HG03159 (cell line): ENCODE results near the gene ZNF28.
A peak's percentile ranks its signal among the peaks of the same experiment; 100 is the strongest.
"Not testable (repeated sequence)": the region's sequence is repeated elsewhere in the genome, so short reads cannot be mapped to it uniquely, and the experiment has no call there.

Experiments used
- ATAC-seq: cut with Tn5 transposase; IDR thresholded peaks from one replicate; pipeline ENCODE4 v1.9.1; 2021; ENCODE audit warnings: mild to moderate bottlenecking, moderate library complexity; ENCODE audit not compliant: unreplicated experiment

Gene ZNF28

DNA sequence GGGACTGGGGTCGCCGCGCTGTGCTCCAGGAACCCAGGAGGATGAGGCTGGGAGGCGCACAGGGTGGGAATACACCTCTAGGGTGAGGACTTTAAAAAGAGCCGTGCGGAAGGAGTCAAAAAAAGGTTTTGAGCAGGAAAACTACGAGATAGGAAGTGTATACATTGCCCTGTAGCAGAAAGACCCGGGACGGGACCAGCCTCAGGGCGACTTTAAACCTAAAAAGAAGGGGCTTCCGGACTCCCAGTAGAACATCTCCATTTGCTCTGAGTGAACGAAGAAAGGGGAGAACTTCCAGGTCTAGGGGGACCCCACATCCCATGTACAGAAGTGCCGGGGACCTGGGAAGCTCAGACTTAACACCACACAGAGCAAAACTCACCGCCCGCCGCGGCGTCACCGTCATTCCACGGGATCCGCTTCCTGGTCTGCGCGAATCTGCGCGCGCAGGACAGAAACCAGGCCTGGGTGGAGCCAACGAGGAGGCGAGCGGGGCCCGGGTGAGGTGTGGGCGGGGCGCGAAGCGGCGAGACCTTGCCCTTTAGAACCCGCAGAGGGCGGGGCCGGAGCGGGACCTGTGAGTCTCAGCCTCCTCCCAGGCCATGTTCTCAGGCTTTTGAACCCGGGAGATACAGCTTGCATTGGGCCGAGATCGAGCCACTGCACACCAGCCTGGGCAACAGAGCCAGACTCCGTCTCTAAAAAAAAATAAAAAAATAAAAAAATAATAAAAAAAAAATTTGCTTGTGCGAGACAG is at the start of gene ZNF28:
ZNF28 (minus strand) TSS at position 430 of the 757 bp plus-strand sequence. CDS start 3,675 bp downstream, outside the sequence.
- peak; percentile 96 for ATAC-seq

DNA sequence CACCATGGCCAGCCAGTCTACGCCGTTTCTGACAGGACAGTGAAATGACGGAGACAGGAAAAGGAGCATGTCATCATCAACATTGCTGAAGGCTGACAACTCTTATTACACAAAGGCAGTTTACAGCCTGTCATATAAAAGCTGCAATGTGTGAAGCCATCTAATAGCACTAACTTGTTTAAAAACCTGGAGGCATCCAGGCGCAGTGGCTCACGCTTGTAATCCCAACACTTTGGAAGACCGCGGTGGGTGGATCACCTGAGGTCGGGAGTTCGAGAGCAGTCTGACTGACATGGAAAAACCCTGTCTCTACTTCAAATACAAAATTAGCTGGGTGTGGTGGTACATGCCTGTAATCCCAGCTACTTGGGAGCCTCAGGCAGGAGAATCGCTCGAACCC is 46.6 kb upstream of the ZNF28 start:
- not testable (repeated sequence) for ATAC-seq

GRCh38 chr19:52857378-52858191 is 36.2 kb upstream of the ZNF28 start, which contains the start of gene ZNF468:
ZNF468 (minus strand) TSS chr19:52857619; CDS start chr19:52854272, 3,347 bp downstream.
- ATAC-seq = peak; percentile 99

DNA sequence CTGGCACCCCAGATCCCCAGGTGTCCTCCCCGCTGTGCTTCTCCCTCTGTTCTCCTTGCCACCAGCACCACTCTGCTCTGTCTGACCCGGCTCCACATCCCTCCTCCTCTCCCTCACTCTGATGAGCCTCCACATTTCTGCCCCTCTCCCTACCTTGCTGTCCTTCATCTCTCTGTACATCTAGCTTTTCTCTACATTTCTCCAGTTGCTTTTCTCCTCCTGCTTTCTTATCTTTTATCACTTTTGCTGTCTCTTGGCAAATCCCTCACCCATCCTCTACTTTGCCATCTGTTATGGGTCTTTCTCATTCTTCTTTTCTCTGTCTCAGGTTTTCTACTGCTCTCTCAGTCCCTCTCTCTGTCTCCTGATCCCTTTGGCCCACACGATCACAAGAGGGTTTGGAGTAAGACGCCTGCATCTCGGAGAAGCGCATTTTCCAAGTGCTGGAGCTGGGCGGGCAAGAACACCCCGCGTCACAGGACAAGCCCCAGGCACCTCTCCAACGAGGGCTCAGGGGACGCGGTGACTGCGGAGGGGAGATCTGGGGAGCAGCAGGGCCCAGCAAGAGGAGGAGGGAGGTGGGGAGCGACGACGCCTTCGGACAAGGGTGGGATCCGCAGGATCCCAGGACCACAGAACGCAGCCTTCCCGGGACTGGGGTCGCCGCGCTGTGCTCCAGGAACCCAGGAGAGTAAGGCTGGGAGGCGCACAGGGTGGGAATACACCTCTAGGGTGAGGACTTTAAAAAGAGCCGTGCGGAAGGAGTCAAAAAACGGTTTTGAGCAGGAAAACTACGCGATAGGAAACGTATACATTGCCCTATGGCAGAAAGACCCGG is 35.3 kb upstream of the ZNF28 start:
- ATAC-seq = not testable (repeated sequence)

- ATAC-seq = not testable (repeated sequence)
These were observed 25.9 kb upstream of the ZNF28 start for GRCh38 chr19:52847352-52847751.

DNA sequence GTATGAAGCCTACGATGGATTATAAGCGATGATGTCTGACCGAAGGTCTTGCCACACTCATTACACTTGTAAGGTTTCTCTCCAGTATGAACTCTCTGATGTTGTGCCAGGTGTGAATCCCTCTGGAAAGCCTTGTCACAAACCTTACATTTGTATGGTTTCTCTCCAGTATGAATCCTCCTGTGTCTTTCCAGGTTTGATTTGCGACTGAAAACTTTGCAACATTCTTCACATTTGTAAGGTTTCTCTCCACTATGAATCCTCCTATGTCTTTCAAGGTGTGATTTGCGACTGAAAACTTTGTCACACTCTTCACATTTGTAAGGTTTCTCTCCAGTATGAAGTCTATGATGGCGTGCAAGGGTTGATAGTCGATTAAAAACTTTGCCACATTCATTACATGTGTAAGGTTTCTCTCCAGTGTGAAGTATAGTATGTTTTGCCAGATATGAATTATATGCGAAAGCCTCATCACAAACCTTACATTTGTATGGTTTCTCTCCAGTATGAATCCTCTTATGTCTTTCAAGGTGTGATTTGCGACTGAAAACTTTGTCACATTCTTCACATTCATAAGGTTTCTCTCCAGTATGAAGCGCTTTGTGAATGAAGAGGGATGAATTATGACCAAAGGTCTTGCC is 19.5 kb upstream of the ZNF28 start:
- ATAC-seq = not testable (repeated sequence)

DNA sequence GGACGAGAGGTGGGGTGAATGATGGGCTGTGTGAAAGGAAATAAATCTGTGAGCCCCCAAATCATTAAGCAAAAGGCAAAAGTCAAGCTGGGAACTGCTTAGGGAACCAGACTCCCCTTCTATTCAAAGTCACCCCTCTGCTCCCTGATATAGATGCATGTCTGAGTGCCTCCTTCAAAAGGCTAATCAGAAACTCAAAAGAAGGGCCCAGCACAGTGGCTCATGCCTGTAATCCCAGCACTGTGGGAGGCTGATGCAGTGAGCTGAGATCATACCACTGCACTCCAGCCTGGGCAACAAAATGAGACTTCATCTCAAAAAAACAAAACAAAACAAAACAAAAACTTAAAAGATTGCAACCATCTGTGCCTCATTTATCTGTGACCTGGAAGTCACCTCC is 12.9 kb upstream of the ZNF28 start:
- not testable (repeated sequence) for ATAC-seq

DNA sequence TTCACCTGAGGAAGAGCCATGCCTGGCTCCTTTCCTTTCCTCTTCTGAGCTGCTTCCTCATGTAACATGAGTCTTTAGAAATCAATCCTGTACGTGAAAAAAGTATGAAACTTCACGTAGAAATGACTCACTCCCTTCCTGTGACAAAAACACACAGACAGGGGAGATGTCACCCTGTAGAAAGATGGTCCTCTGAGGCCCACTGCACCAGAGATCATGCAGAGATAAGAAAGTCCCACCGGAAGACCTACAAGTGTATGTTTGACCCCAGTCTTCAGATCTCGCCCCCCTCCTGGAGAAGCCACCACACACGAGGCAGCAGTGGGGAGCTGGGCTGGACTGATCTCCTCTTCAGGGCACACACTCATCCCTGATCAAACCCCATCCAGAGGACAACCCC is 12.1 kb upstream of the ZNF28 start:
- ATAC-seq = not testable (repeated sequence)

DNA sequence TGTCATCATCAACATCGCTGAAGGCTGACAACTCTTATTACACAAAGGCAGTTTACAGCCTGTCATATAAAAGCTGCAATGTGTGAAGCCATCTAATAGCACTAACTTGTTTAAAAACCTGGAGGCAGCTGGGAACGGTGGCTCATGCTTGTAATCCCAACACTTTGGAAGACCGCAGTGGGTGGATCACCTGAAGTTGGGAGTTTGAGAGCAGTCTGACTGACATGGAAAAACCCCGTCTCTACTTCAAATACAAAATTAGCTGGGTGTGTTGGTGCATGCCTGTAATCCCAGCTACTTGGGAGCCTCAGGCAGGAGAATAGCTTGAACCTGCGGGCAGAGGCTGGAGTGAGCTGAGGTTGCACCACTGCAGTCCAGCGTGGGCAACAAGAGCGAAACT is 8.4 kb upstream of the ZNF28 start:
- ATAC-seq = not testable (repeated sequence)

DNA sequence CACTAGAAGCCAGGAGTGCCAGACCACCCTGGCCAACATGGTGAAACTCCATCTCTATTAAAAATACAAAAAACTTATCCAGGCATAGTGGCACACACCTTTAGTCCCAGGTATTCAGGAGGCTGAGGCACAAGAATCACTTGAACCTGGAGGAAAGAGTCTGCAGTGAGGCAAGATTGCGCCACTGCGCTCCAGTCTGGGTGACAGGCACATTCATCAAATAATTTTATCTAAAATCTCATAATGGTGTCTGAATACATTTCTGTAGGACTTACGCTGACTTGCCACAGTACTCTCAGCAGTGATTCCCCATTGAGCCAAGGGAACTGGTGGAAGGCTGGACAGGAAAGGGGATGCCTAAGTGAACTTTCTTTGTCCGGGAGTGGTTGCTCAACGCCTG is 4.3 kb upstream of the ZNF28 start:
- ATAC-seq = no peak

- ATAC-seq = no peak
These were observed 2.2 kb upstream of the ZNF28 start for GRCh38 chr19:52823676-52824075.

- ATAC-seq = peak; percentile 22
These were observed 795 bp downstream of the ZNF28 start for GRCh38 chr19:52820472-52821203.

GRCh38 chr19:52809801-52810200 is 11.6 kb downstream of the ZNF28 start:
- ATAC-seq = no peak

DNA sequence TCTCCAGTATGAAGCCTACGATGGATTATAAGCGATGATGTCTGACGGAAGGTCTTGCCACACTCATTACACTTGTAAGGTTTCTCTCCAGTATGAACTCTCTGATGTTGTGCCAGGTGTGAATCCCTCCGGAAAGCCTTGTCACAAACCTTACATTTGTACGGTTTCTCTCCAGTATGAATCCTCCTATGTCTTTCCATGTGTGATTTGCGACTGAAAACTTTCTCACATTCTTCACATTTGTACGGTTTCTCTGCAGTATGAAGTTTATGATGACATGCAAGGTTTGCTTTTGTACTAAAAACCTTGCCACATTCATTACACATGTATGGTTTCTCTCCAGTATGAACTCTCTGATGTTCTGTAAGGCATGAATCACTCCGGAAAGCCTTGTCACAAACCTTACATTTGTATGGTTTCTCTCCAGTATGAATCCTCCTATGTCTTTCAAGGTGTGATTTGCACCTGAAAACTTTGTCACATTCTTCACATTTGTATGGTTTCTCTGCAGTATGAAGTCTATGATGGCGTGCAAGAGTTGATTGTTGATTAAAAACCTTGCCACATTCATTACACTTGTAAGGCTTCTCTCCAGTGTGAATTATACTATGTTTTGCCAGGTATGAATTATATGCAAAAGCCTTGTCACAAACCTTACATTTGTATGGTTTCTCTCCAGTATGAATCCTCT is 21.3 kb downstream of the ZNF28 start:
- not testable (repeated sequence) for ATAC-seq

GRCh38 chr19:52789440-52789839 is 32.0 kb downstream of the ZNF28 start:
- no peak for ATAC-seq

- peak; percentile 93 for ATAC-seq
These were observed 34.7 kb downstream of the ZNF28 start, which contains the start of gene ZNF600 for GRCh38 chr19:52786464-52787354. ZNF600 (minus strand) TSS chr19:52786791; CDS start chr19:52778888, 7,903 bp downstream.

GRCh38 chr19:52786078-52786463 is 35.4 kb downstream of the ZNF28 start:
- ATAC-seq = peak; percentile 24

- no peak for ATAC-seq
These were observed 35.9 kb downstream of the ZNF28 start for GRCh38 chr19:52785506-52785905.
